Fibroblast of villous mesenchyme (primary cell): Measurements from ENCODE around the gene SLMAP. TPM values are rescaled to one million over a fixed set of nuclear protein-coding genes. Genes with fewer than 3 reads are reported as not detected.

Experiments used
- DNase-seq: peaks from one replicate; pipeline ENCODE4 v3.0.0-alpha.2; 2010; ENCODE audit warnings: low read depth
- H3K4me3 ChIP-seq: 2 replicates; pipeline ENCODE4 v1.5.1; 2011; ENCODE audit warnings: low read depth, mild to moderate bottlenecking, low read length
- total RNA-seq: library from RNA; depleted of rRNA; stranded (reverse); fragments of >200 nt; gene quantifications from 2 replicates; pipeline ENCODE4 v1.2.3, GENCODE V29; 2012
- TF ChIP-seq, protein P1 (sequence below): IDR thresholded peaks from 2 replicates; pipeline ENCODE4 v1.5.1; 2012; ENCODE audit warnings: low read depth, mild to moderate bottlenecking, low read length; ENCODE audit not compliant: insufficient read depth

Gene SLMAP
- total RNA-seq, 1 donor: 77.3 TPM

DNA sequence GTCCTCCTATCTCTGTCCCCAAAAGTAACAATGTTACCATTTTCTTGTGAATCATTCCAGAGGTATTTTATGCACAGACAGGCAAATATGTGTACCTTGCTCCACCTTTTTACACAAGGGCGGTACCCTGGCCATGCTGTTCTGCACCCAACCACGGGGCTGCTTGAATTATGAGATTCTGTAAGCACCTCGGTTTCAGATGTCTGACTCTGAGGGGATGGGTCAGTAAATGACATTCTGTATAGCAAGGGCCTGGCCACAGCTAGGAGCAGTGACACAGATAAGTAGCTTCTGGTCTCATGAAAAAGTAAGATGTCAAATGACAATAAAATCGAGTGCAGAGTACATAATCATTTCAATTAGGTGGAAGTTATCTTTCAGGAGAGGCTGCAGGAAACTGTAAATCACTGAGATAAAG lies 221.7 kb downstream of the SLMAP start:
- DNase-seq: no peak
- H3K4me3 ChIP-seq: no peak overlapping the region
- TF ChIP-seq, protein P1, sequence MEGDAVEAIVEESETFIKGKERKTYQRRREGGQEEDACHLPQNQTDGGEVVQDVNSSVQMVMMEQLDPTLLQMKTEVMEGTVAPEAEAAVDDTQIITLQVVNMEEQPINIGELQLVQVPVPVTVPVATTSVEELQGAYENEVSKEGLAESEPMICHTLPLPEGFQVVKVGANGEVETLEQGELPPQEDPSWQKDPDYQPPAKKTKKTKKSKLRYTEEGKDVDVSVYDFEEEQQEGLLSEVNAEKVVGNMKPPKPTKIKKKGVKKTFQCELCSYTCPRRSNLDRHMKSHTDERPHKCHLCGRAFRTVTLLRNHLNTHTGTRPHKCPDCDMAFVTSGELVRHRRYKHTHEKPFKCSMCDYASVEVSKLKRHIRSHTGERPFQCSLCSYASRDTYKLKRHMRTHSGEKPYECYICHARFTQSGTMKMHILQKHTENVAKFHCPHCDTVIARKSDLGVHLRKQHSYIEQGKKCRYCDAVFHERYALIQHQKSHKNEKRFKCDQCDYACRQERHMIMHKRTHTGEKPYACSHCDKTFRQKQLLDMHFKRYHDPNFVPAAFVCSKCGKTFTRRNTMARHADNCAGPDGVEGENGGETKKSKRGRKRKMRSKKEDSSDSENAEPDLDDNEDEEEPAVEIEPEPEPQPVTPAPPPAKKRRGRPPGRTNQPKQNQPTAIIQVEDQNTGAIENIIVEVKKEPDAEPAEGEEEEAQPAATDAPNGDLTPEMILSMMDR: no peak

DNA sequence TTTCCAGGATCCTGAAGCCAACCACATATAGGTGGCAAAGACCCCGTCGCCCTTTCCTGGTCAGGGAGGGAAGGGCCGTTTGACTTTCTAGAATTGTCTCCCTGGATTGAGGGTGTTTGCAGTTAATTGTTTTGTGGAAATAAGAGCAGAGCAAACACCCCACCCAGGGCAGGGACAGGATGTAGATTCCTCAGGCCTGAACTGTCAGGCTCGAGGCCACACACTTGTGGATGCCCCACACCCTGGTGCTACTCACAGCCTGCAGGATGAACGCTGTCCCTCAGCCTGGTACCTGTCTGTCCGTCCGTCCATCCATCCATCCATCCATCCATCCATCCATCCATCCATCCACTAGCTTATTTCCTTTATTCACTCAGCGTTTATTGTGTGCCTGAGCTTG lies 222.2 kb downstream of the SLMAP start:
- no peak overlapping the region for H3K4me3 ChIP-seq
- no peak for DNase-seq
- TF ChIP-seq, protein P1: no peak

Other genes starting within 250 kb of the SLMAP start
- under 0.01 TPM in 2 replicates for gene DNAH12, start 212.0 kb upstream of the SLMAP start, total RNA-seq
- 19.0 and 25.0 TPM in 2 replicates for gene PDE12, start 200.0 kb upstream of the SLMAP start, total RNA-seq
- gene ARF4, start 159.0 kb upstream of the SLMAP start, total RNA-seq: 365 and 531 TPM in 2 replicates
- 23.2 and 33.2 TPM in 2 replicates for gene DENND6A, start 63.2 kb upstream of the SLMAP start, total RNA-seq